Ishikawa (cell line): Measurements from ENCODE around the gene ZDHHC5.

Experiments
- CEBPB ChIP-seq: IDR thresholded peaks from 2 replicates; pipeline ENCODE4 v1.6.1; 2012
- MAX ChIP-seq: IDR thresholded peaks from 2 replicates; pipeline ENCODE4 v1.6.1; 2012
- RAD21 ChIP-seq: IDR thresholded peaks from 2 replicates; pipeline ENCODE4 v1.6.1; 2012; ENCODE audit warnings: low read depth
- TCF12 ChIP-seq: IDR thresholded peaks from 2 replicates; pipeline ENCODE4 v1.6.1; 2012; ENCODE audit warnings: low read depth
- ZBTB7A ChIP-seq: IDR thresholded peaks from 2 replicates; pipeline ENCODE4 v1.6.1; 2012; ENCODE audit warnings: low read depth
- TF ChIP-seq, protein P1 (sequence below): IDR thresholded peaks from 2 replicates; pipeline ENCODE4 v1.6.1; 2012; ENCODE audit warnings: low read depth, mild to moderate bottlenecking

DNA sequence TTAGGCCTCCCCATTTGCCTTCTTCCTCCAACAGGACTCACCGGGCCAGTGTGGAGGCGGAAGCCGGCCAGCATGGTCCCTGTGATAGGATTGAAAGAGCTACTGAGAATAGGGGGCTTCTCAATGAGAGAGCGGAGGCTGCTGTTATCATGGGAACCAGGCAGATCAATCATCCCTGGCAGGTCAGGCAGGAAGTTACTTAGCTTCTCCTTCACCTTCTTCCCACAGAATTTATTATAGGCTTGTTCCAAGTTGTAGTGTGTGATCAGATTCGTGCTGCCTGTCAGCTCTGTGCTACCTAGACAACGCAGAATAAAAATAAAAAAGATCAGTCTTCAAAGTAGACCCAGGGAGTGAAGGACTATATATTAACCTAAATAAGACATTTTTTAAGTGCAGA, 37.0 kb downstream of the ZDHHC5 start:
- TF ChIP-seq, protein P1, sequence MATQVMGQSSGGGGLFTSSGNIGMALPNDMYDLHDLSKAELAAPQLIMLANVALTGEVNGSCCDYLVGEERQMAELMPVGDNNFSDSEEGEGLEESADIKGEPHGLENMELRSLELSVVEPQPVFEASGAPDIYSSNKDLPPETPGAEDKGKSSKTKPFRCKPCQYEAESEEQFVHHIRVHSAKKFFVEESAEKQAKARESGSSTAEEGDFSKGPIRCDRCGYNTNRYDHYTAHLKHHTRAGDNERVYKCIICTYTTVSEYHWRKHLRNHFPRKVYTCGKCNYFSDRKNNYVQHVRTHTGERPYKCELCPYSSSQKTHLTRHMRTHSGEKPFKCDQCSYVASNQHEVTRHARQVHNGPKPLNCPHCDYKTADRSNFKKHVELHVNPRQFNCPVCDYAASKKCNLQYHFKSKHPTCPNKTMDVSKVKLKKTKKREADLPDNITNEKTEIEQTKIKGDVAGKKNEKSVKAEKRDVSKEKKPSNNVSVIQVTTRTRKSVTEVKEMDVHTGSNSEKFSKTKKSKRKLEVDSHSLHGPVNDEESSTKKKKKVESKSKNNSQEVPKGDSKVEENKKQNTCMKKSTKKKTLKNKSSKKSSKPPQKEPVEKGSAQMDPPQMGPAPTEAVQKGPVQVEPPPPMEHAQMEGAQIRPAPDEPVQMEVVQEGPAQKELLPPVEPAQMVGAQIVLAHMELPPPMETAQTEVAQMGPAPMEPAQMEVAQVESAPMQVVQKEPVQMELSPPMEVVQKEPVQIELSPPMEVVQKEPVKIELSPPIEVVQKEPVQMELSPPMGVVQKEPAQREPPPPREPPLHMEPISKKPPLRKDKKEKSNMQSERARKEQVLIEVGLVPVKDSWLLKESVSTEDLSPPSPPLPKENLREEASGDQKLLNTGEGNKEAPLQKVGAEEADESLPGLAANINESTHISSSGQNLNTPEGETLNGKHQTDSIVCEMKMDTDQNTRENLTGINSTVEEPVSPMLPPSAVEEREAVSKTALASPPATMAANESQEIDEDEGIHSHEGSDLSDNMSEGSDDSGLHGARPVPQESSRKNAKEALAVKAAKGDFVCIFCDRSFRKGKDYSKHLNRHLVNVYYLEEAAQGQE: no peak
- no peak for TF ChIP-seq RAD21
- no peak for TF ChIP-seq MAX
- TF ChIP-seq TCF12: no peak
- no peak for TF ChIP-seq ZBTB7A
- no peak for TF ChIP-seq CEBPB
